ENCODE measurements around the gene ZNF532.

ZNF532 gene

DNA sequence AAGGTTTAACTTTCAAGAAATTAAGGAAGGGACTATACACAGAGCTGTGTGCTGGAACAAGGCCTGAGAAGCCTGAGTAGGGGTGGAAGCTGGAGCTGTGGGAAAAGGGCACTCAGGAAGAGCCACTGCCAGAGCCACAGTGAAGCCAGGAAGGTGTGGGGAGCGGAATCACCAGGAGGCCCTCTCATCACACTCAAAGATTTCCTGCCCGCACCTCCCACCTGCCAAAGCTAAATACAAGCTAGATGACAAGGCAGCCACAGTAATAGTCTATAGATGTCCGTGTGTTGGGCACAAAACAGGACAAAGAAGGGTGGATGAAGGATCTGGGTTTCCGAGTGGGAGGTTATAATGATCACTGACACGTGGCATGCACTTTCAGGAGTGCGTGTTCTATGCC lies 126.0 kb downstream of the ZNF532 start:
- Histone ChIP-seq H3K9ac (ENCODE audit: low read depth, low read length) (no peak overlapping the region), H3K4me2 (ENCODE audit: insufficient read depth, low read length) (no peak overlapping the region), H3K4me3 (ENCODE audit: low read depth in 1 of 2, low read length in 2 of 2) (no peak overlapping the region), H3K9me3 (ENCODE audit: insufficient read depth, low read length, severe bottlenecking) (no peaks in the 10 kb centered on the region), H2AFZ (ENCODE audit: low read depth, low read length) (no peak overlapping the region), H3K36me3 (ENCODE audit: insufficient read depth, low read length) (no peaks in the 10 kb centered on the region), H3K27ac (ENCODE audit: low read length) (no peak overlapping the region), H4K20me1 (ENCODE audit: insufficient read depth, low read length) (no peaks in the 10 kb centered on the region), H3K4me1 (ENCODE audit: insufficient read depth, low read length) (no peaks in the 10 kb centered on the region), H3K79me2 (ENCODE audit: insufficient read depth, low read length) (no peaks in the 10 kb centered on the region), H3K27me3 (ENCODE audit: insufficient read depth, low read length, poor library complexity) (no peaks in the 10 kb centered on the region)
- no peak for DNase-seq
- TF ChIP-seq EZH2 (IDR thresholded peaks at IDR 0.05; ENCODE audit: borderline replicate concordance, low read depth, low read length, severe bottlenecking) = no peak
- TF ChIP-seq, protein P1, sequence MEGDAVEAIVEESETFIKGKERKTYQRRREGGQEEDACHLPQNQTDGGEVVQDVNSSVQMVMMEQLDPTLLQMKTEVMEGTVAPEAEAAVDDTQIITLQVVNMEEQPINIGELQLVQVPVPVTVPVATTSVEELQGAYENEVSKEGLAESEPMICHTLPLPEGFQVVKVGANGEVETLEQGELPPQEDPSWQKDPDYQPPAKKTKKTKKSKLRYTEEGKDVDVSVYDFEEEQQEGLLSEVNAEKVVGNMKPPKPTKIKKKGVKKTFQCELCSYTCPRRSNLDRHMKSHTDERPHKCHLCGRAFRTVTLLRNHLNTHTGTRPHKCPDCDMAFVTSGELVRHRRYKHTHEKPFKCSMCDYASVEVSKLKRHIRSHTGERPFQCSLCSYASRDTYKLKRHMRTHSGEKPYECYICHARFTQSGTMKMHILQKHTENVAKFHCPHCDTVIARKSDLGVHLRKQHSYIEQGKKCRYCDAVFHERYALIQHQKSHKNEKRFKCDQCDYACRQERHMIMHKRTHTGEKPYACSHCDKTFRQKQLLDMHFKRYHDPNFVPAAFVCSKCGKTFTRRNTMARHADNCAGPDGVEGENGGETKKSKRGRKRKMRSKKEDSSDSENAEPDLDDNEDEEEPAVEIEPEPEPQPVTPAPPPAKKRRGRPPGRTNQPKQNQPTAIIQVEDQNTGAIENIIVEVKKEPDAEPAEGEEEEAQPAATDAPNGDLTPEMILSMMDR (IDR thresholded peaks at IDR 0.05; ENCODE audit: borderline replicate concordance, extremely low read depth, low read length, poor library complexity, severe bottlenecking) = no peak
- no peak for ATAC-seq (ENCODE audit: insufficient read depth, low read depth)

DNA sequence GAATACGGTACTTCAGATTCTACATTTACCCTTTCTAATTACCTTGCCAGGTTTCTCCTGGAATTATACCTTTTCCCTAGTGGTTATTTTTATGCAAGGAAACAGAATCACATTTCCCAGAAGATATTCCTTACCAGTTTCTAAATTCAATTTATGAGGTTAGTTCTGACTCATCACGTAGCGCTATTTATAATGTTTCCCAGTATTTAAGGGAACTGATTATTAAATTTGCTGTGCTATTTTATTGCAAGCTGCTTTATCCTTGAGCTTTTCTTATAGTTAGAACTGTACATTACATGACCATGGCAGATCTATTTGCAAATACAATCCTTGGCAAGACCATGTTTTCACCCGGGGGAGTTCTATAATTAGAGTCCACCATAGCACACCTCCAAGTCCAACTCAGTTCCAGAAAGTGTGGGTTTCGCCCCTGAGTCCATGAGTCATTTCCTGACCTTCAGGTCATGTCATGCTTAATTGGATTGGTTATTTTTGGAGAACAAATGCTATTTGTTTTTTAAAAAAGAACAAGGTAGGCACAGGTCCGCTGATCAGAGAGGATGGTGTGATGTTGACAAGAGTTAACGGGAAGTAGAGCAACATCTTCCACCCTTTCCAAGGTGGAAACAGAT lies 126.6 kb downstream of the ZNF532 start:
- ATAC-seq (ENCODE audit: insufficient read depth, low read depth) = no peak
- H3K27ac ChIP-seq (ENCODE audit: low read length) = no peak overlapping the region
- no peak overlapping the region for H3K4me2 ChIP-seq (ENCODE audit: insufficient read depth, low read length)
- no peaks in the 10 kb centered on the region for H3K27me3 ChIP-seq (ENCODE audit: insufficient read depth, low read length, poor library complexity)
- no peaks in the 10 kb centered on the region for H3K4me1 ChIP-seq (ENCODE audit: insufficient read depth, low read length)
- H3K9me3 ChIP-seq (ENCODE audit: insufficient read depth, low read length, severe bottlenecking) = no peaks in the 10 kb centered on the region
- H3K79me2 ChIP-seq (ENCODE audit: insufficient read depth, low read length) = no peaks in the 10 kb centered on the region
- no peaks in the 10 kb centered on the region for H3K36me3 ChIP-seq (ENCODE audit: insufficient read depth, low read length)
- no peak for DNase-seq
- H2AFZ ChIP-seq (ENCODE audit: low read depth, low read length) = no peak overlapping the region
- TF ChIP-seq, protein P1 (IDR thresholded peaks at IDR 0.05; ENCODE audit: borderline replicate concordance, extremely low read depth, low read length, poor library complexity, severe bottlenecking) = no peak
- no peak for TF ChIP-seq EZH2 (IDR thresholded peaks at IDR 0.05; ENCODE audit: borderline replicate concordance, low read depth, low read length, severe bottlenecking)
- no peaks in the 10 kb centered on the region for H4K20me1 ChIP-seq (ENCODE audit: insufficient read depth, low read length)
- H3K4me3 ChIP-seq (ENCODE audit: low read depth in 1 of 2, low read length in 2 of 2) = no peak overlapping the region
- no peak overlapping the region for H3K9ac ChIP-seq (ENCODE audit: low read depth, low read length)

DNA sequence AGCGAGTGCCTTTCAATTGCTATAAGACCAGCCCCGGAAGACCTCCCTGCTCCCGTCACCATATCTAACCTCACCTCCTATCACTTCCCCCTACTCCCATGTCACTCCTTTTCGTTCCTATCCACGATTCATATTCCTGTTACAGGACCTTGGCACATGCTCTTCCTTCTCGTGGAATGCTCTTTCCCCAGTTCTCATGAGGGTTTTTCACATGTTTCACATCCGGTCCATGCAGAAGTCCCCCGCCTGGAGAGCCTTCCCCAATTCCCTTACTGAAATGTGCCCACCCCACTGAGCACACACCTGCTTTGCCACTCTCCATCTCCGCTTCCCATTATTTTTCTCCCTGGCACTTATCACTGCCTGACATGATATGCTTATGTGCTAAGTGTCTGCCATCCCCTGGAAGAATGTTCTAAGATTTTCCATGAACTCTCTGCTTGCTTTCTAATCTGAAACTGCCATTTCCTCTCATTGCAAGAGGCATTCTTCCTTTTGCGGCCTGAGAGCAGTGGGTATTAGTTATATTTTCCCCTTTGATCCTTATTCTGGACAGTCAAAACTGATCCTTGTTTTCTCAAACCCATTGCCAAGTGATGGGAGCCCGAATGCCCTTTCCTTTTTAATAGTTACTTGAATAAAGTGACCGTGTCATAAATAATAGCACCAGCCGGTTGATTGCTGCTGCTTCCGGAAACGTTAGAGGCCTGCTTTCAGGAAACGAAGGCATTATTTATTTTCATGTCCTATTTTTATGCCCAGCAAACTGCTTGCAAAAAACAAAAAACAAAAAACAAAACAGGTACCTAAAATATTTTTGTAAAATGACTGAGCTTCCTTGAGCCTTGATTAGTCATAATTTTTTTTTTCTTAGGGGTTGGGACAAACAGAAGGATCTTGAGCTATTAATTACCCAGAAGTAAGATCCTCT lies 127.9 kb downstream of the ZNF532 start:
- H3K9ac ChIP-seq (ENCODE audit: low read depth, low read length) = no peak overlapping the region
- H3K27ac ChIP-seq (ENCODE audit: low read length) = no peak overlapping the region
- H2AFZ ChIP-seq (ENCODE audit: low read depth, low read length) = no peak overlapping the region
- TF ChIP-seq EZH2 (IDR thresholded peaks at IDR 0.05; ENCODE audit: borderline replicate concordance, low read depth, low read length, severe bottlenecking) = no peak
- TF ChIP-seq, protein P1 (IDR thresholded peaks at IDR 0.05; ENCODE audit: borderline replicate concordance, extremely low read depth, low read length, poor library complexity, severe bottlenecking) = no peak
- DNase-seq (no peak), ATAC-seq (ENCODE audit: insufficient read depth, low read depth) (no peak)
- H3K27me3 ChIP-seq (ENCODE audit: insufficient read depth, low read length, poor library complexity) = no peaks in the 10 kb centered on the region
- H3K4me1 ChIP-seq (ENCODE audit: insufficient read depth, low read length) = no peaks in the 10 kb centered on the region
- H3K9me3 ChIP-seq (ENCODE audit: insufficient read depth, low read length, severe bottlenecking) = no peaks in the 10 kb centered on the region
- H3K79me2 ChIP-seq (ENCODE audit: insufficient read depth, low read length) = no peaks in the 10 kb centered on the region
- no peaks in the 10 kb centered on the region for H4K20me1 ChIP-seq (ENCODE audit: insufficient read depth, low read length)
- no peaks in the 10 kb centered on the region for H3K36me3 ChIP-seq (ENCODE audit: insufficient read depth, low read length)
- no peak overlapping the region for H3K4me2 ChIP-seq (ENCODE audit: insufficient read depth, low read length)
- H3K4me3 ChIP-seq (ENCODE audit: low read depth in 1 of 2, low read length in 2 of 2) = no peak overlapping the region

All from DND-41 (cell line).